GM12875 (cell line): ENCODE measurements around the gene PRSS53.

ENCODE experiments used
- H3K4me3 ChIP-seq: one replicate; pipeline ENCODE4 v1.5.1; 2011; ENCODE audit warnings: low read depth, low read length, control low read depth
- TF ChIP-seq, protein P1 (sequence below): IDR thresholded peaks from 2 replicates; pipeline ENCODE4 v1.5.1; 2011; ENCODE audit warnings: low read depth, mild to moderate bottlenecking, control low read depth, inconsistent platforms, low read length, moderate library complexity, borderline replicate concordance; ENCODE audit not compliant: insufficient read depth

PRSS53 gene

GRCh38 chr16:31073970-31074813 is 14.6 kb downstream of the PRSS53 start, which contains the start of the genes ZNF646 and ZNF668:
TSS of gene ZNF646 (plus strand) at chr16:31074422. CDS start at chr16:31076325, 1,903 bp downstream.
TSS of gene ZNF668 (minus strand) at chr16:31074240. CDS start at chr16:31064459, 9,781 bp downstream.
- H3K4me3 ChIP-seq = peak within 1 kb of the TSS; percentile 61
- TF ChIP-seq, protein P1, sequence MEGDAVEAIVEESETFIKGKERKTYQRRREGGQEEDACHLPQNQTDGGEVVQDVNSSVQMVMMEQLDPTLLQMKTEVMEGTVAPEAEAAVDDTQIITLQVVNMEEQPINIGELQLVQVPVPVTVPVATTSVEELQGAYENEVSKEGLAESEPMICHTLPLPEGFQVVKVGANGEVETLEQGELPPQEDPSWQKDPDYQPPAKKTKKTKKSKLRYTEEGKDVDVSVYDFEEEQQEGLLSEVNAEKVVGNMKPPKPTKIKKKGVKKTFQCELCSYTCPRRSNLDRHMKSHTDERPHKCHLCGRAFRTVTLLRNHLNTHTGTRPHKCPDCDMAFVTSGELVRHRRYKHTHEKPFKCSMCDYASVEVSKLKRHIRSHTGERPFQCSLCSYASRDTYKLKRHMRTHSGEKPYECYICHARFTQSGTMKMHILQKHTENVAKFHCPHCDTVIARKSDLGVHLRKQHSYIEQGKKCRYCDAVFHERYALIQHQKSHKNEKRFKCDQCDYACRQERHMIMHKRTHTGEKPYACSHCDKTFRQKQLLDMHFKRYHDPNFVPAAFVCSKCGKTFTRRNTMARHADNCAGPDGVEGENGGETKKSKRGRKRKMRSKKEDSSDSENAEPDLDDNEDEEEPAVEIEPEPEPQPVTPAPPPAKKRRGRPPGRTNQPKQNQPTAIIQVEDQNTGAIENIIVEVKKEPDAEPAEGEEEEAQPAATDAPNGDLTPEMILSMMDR = no peak

GRCh38 chr16:31073142-31073969 is 15.4 kb downstream of the PRSS53 start:
- TF ChIP-seq, protein P1 = no peak
- H3K4me3 ChIP-seq = peak overlapping the region; percentile 61

GRCh38 chr16:31072540-31073141 is 16.1 kb downstream of the PRSS53 start:
- TF ChIP-seq, protein P1 = no peak
- peak overlapping the region; percentile 61 for H3K4me3 ChIP-seq

- TF ChIP-seq, protein P1 = no peak
- peak overlapping the region; percentile 61 for H3K4me3 ChIP-seq
Measured at GRCh38 chr16:31071861-31072260, 16.9 kb downstream of the PRSS53 start.

DNA sequence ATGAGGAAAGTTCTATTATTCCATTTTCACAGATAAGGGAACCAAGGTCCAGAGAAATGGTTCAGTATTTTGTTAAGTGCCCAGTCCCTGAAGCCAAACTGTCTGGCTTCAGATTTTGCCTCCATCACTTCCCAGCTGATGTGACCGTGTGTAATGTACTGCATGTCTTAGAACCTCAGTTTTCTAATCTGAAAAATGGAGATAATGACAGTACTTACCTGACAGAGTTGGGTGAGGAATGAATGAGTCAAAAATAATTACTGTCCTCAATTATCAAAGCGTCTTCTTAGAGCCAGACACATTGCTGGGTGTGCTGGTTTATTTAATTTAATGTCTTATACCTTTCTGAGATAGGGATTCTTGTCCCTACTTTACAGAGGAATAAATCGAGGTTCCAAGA is 21.4 kb downstream of the PRSS53 start:
- TF ChIP-seq, protein P1 = no peak

DNA sequence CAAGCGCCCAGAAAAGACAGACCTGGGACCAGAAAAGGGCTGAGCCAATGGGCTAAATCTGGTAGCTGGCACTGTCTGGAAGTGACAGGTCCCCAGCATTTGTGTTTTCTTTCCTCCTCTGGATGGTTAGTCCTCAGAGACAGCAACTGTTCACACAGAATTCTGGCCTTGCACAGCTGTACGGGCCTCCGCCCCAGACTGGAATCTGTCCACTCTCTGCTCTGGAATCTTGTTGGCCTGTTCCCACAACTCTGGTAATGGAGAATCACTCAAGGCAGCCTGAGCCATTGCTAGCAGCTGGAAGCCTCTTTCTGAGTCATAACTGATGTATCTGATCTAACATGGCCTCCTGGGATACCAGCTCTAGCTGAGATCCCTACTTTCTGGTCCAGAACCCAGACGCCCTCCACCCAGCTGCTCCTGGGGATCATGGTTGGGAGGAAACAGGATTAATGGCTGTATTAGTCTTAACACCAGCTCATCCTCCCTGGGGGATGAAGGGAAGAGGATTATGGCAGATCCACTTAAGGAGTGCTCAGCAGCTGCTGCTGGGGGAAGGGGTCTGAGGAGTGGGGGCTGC is 23.8 kb downstream of the PRSS53 start:
- H3K4me3 ChIP-seq = no peak overlapping the region
- TF ChIP-seq, protein P1 = no peak

More for the DNA sequence above, 21.4 kb downstream of the PRSS53 start:
- no peak overlapping the region for H3K4me3 ChIP-seq
